GM18498 (cell line): ENCODE measurements around the gene PTPRR.

ENCODE experiments used
- ATAC-seq: cut with Tn5 transposase; IDR thresholded peaks from one replicate; pipeline ENCODE4 v1.9.1; 2021; ENCODE audit warnings: mild to moderate bottlenecking, moderate library complexity; ENCODE audit not compliant: unreplicated experiment

Gene PTPRR, protein sequence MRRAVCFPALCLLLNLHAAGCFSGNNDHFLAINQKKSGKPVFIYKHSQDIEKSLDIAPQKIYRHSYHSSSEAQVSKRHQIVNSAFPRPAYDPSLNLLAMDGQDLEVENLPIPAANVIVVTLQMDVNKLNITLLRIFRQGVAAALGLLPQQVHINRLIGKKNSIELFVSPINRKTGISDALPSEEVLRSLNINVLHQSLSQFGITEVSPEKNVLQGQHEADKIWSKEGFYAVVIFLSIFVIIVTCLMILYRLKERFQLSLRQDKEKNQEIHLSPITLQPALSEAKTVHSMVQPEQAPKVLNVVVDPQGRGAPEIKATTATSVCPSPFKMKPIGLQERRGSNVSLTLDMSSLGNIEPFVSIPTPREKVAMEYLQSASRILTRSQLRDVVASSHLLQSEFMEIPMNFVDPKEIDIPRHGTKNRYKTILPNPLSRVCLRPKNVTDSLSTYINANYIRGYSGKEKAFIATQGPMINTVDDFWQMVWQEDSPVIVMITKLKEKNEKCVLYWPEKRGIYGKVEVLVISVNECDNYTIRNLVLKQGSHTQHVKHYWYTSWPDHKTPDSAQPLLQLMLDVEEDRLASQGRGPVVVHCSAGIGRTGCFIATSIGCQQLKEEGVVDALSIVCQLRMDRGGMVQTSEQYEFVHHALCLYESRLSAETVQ

DNA sequence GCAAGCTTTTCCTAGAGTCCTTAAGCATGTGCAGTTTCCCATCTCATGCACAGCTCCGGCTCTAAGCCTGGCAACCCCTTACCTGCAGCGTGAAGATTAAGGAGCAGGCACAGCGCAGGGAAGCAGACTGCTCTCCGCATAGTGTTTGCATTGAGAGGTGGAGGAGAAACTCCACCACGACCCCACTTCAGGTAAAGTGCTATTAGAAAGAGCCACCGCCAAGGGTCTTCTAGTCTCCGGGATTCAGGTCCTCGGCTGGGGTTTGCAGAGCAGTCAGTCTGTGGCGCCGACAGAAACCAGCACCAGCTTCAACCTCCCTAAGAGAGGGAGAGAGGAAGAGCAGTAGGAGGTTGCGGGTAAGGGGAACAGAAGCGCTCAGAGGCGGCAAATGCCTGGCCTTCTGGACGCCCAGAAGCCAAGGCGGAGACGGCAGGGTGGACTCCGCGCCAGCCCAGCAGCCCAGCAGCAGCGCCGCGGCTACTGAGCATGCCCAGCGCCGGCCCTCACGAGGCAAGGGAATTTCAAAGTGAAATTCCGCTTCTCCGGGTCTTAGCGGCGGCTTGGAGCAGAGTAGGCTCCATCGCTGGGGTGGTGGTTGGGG lies at the start of gene PTPRR:
Gene PTPRR, minus strand, starts transcription at position 488 of the 601 bp plus-strand sequence. Its CDS starts 348 bp downstream, at position 140.
- ATAC-seq: no peak

DNA sequence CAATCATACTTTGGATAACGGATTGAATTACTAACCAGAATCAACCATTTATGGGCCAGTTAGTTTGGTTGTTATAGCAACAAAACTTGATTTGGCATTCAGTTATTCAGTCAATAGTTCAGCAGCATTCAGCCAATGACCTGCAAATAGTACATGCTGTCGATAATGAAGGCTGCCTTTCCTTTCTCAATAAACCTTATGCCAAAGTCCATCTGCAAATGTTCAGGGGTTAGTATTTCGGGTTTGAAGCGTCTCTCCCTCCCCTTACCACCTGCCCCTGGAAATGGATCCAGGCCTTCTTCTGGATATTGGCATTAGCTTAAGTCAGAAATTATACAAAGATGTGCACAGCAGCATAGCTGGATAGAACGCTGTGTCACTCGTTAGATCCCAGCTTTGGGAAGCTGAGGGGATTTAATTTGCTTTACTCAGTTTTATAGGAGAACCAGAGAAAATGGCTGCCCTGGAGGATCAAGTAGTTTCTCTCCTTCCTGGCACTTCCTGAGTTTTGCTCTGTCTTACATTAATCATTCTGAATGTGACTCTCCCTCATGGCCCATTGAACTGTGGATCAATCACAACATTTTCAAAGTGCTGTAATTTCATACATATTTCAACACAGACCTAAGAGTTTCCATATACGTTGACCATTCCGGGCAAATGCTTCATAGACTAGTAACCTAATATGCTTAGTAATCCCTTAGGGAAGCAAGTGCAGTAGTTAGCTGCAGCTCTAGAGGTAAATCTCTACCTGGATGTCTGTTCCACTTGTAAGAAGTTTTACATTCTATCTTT lies 46.7 kb upstream of the PTPRR start:
- ATAC-seq: no peak

DNA sequence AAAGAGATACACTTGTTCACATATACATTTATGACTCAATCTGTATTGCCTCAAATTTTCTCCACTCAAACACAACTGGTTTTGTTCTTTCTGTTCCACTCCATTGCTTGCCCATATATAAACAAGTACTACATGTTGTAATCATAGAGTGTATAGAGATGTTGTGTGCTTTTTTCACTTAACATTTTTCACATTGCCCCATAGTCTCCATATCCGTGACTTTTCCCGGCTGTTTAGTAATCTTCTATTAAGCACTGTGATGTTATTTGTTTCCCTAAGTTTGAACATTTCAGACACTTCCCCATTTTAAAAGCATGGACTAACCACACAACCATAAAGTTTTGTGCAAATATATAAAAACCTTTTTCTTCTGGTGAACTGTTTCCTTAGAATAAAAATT lies 45.5 kb upstream of the PTPRR start:
- no peak for ATAC-seq

DNA sequence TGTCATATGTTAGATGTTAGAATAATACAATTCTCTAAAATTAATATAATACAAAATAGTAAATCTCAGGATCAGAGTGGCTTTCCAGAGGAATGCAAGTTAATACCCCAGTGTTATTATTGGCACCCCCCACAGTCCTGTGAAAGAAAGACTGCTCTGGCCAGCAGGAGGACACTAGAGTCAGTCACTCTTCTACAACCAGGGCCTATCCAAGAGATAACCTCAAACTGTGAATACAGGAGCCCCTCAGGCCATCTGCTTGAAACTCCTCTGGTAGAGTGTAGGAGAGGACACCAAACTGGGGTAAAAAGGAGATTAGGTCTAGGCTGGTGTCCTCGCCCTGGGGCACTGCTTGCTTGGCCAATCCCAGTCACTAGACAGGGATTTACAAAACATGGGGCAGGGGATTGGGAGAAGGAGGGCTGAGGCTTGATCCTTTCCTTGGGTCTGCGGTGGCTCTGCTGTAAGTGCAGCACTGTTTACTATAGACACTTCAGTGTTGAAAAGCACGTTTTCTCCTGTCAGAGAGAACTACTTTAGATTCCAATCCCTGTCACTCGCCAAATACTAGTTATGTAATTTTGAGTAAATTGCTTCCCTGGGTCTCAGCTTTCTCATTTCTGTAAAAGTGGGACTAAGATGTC lies 44.5 kb upstream of the PTPRR start:
- ATAC-seq: no peak

DNA sequence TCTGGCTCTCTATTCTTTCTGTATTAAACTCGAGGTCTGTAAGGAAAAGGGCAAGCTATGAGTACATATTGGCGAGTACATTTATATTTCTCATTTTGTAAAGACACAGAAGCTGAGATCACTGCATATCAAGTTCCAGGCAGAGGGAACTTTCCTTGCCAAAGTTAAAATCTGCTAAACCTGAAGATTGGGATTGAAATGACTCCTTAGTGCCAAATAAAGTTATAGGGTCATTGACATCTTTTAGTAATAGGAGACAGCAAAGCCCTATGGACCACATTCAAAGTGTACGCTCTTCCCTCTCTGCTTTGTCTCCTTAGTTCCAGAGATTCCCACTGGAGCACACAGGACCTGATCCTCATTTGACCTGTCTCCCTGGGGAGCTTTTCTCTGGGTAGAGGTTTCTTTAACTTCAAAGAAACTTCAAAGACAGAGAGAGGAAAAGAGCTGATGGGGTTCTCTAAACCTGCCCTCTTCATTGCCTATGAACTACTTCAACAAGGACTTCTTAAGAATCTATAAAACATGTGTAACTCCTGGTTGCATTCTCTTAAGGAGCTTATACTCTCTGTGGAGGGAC lies 42.6 kb upstream of the PTPRR start:
- no peak for ATAC-seq

DNA sequence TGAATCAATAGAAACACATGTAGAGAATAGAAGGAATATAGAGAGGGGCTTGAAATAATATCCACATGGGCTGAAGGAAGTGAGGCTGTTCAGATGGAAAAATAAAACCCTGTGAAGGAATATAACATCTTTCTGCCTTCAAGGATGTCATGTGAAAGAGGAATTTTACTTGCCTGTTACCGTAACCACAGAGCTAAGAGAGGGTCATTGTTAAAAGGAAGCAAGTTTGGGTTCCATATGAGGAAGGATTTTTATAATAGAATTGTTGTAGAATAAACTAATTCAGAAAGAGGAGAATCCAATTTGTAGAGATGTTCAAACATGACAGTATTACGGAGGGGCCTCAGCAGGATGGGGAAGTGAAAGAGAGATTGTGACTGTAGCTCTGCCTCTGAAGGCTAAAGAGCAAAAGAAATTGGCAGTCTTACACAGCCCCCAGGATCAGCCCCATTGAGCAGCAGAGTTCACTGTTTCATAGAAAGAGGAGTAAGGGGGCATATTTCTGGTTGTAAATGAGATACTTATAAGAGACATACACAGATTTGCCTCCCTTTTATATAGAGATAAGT lies 41.8 kb upstream of the PTPRR start:
- peak; percentile 81 for ATAC-seq

DNA sequence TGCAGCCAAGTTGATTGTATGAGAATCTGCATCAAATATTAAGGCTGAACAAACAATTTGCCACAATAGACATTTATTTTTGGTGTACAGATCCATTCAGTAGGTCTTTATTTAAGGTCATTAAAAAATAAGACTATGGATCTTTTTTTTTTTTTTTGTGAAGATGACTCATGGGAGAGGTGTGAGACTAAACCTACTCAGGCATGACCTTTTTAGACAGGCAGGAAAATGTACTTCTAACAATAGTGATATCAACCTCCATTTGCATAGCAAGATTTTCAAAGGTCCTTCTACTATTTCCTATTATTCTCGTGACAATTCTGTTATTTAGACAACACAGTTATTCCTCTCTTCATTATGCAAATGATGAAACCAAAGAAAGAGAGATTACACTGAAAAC lies 39.9 kb upstream of the PTPRR start:
- no peak for ATAC-seq

DNA sequence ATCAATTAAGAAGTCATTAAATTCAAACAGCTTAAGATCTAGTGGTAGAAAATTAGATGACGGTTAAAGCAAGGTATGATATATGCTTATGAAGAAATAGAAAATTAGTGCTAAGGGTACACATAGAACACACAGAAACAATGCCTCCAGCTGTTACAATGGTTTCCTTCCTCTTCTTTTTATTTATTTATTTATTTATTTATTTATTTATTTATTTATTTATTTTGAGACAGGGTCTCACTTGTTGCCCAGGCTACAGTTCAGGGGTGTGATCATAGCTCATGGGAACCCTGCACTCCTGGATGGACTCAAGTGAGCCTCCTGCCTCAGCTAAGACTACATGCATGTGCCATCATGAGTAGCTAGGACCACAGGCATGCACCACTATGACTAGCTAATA lies 34.9 kb upstream of the PTPRR start:
- ATAC-seq: no peak

DNA sequence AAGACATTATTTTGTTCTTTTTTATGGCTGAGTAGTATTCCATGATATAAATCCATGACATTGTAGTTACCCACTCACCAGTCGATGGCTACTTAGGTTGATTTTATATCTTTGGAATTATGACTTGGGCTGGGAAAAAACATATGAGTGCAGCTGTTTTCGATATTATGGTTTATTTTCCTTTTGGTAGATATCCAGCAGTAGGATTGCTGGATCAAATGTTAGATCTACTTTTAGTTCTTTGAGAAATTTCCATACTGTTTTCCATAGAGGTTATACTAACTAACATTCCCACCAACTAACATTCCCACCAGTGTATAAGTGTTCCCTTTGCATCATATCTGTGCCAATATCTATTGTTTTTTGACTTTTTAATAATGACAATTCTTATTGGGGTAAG lies 29.9 kb upstream of the PTPRR start:
- ATAC-seq: no peak

DNA sequence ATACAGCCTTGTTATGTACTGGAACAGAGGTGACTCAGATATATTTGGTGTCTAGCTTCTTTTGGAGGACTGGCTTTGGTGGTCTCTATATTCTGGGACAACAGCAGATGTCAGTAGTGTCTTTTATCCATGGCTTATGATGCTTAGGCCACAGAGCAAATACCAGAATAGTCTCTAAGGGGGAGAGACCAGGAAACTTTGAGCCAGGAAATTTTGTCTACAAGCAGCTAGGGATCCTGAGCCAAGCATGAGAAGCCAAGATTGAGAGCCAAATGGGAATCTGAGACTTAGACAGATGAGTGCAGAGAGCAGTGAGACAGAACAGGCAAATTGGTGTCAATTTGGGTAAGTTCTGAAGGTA lies 28.4 kb upstream of the PTPRR start:
- ATAC-seq: no peak

DNA sequence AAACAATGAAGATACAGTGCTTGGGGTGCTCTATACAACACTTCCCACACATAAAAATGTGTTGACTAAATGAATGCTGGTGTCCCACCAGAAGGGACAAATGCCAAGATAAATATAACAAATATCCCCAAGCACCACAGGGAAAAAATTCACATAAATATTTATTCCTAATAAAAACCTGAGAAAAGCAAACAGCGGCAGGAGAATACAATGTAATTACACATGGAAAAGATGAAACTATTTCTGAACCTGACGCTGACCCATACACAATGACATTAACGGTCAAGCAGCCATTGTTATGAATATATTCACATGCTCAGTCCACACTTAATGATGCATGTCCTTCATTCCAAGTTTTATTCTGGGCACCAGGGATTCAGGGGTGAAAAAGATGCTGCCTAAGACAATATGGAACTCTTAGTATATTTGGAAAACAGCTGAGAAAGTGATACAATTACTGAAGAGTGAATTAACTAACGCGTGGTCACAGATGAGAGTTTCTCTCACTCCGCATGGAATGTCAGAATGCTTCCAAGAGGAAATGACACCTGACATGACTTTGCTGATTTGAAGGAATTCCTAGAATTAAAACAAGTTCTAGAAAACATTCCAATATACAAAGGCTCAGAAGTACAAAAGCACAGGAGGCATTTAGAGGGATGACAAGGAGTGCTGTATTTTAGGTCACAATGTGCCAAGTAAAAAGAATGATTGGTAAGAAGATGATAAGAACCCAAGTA lies 27.9 kb upstream of the PTPRR start:
- ATAC-seq: no peak

DNA sequence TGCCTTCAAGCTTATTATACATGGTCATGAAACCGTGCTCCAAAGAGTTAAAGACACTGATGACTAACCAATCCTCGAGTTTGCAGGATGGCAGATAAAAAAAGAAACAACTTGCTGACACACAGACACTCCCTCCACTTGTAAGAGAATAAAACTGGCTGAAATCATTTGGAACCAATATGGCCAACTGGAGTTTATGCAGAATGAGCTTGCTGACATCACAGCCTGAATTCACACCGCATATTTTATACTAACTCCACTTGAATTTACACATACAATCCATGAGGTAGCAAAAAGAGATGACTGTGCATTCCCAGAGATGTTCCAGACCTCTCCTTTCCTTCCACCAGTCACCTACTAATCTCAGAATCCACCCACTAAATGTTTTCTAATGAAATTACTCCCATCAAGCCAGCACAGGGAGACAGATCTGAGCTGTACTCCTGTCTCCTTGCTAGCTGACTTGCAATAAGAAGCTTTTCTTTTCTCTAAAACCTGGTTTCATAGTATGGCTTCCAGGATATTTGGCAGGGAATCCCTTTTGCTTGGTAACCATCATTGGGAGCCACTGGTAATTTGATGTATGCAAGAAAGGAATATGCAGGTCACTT lies 15.8 kb upstream of the PTPRR start:
- no peak for ATAC-seq

DNA sequence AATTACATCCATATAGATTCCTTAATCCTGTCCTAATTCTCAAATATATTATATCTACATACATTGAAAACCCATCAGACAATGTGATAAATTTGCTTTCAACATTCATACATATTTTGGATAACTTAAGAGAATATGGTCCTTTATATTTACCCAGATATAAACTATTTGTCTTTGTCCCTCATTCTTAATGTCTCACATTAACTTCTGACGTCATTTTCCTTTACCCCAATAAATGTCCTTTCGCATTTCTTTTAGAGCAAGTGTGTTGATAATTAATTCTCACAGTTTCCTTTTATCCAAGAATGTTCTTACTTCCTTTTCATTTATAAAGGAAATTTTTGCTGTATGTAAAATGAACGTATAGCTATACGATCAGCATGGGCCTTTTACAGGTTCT lies 12.6 kb upstream of the PTPRR start:
- no peak for ATAC-seq

DNA sequence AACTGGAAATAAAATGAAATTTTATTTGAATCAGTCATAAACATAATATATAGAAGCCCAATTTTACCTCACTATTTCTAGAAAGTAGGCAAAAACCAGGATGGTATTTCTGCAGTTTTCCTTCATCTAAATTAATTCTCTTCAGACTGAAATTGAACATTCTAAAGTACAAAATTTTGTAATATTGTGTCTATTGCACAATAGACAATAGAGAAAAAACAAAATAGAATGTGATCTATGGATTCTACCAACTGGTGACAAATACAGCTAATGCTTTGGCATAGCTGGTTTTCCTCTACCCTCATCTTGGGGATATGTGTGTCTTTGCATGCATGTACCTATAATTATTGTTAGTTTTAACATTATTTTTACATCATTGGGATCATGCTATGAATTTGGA lies 8.5 kb upstream of the PTPRR start:
- no peak for ATAC-seq

DNA sequence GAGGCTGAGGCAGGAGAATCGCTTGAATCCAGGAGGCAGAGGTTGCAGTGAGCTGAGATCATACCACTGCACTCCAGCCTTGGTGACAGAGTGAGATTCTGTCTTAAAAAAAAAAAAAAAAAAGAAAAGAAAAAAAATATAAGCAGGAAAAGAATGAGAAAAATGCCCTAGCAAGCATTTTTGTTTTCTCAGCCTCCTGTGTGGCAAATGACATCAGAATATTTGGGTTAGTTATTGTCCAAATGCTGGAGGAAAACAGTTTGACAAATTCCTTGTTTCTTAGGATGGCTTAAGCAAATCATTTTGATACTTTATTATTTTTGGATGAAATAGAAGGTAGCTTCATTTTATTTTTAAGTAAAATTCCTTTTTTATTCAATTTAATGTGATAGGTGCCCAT lies 7.5 kb upstream of the PTPRR start:
- no peak for ATAC-seq

DNA sequence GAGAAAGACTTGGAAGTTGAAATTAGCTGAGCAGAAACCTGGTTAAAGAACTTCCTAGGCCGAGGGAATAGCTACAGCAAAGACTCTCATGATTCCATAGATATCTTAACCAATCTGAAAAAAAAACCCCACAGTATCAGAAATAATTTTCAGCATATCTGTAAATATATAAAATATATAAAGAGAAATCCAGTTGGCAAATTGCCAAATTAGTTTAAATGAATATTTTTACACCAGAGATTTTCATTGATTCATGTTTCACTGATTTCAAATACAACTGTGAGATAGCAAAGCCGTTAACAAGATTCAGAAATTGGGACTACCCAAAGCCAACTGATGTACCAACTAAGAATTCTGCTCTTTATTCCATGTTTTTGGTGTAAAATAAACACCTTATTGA lies 6.8 kb upstream of the PTPRR start:
- no peak for ATAC-seq

DNA sequence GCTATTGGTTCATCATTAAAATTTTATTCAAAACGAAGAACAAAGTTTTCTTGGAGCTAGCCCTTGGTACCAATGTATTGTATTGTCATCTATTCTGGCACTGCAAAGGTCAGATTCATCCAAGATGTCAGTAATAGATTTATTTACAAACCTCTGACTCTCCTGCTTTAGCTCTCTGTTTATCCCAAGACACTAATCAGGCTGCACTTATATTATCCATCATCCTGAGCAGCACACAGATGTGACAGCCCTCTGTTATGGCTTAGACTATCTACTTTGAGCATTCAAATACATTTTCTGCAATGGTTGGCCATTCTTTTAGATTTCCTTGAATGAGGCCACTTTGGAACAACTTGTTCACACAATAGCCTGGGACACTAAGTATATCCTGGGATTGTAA lies 5.0 kb upstream of the PTPRR start:
- no peak for ATAC-seq

DNA sequence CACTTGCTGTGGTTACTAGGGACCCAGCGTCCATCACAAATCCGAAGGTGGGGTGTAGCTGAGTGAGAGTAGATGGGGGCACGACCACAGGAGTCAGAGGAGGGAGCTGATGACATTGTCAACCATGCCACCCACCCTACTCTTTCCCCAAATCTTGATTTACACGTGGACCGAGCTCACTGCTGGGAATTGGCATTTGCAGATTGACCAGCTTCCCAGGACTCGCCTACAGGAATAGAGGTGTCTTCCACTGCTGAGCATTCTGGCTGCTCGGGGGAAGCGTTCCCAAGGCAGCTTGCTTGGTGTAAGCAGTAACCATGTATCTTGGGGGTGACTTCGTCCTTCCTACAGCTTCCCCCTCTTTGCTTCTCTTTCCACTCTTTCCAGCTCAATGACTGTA lies 353 bp upstream of the PTPRR start:
- ATAC-seq: no peak

DNA sequence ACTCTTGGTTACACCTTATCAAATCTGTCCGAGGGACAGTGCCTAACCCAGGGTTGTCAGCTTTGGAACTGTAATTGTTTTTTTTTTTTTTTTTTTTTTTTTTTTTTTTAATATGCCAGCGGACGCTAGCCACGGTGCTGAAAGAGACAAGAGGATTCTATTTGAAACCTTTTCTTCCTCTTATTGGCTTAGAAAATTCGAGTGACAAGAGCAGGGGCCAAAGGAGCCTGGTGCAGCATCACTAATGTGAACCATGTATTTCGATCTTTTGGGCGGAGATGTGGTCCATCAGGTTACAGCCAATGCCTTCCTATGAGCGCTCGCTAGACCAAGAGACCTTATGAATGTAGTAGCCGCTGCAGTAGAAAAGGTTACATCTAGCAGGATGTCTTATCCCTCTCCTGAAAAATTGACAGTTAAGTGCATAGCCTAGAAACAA lies 922 bp downstream of the PTPRR start:
- no peak for ATAC-seq
